ENCODE measurements around the gene PIGC.

Gene PIGC

GRCh38 chr1:172456344-172456769, 12.5 kb upstream of the PIGC start:
- DNase-seq (ENCODE audit: low read depth) = no peak
- TF ChIP-seq, protein P1, sequence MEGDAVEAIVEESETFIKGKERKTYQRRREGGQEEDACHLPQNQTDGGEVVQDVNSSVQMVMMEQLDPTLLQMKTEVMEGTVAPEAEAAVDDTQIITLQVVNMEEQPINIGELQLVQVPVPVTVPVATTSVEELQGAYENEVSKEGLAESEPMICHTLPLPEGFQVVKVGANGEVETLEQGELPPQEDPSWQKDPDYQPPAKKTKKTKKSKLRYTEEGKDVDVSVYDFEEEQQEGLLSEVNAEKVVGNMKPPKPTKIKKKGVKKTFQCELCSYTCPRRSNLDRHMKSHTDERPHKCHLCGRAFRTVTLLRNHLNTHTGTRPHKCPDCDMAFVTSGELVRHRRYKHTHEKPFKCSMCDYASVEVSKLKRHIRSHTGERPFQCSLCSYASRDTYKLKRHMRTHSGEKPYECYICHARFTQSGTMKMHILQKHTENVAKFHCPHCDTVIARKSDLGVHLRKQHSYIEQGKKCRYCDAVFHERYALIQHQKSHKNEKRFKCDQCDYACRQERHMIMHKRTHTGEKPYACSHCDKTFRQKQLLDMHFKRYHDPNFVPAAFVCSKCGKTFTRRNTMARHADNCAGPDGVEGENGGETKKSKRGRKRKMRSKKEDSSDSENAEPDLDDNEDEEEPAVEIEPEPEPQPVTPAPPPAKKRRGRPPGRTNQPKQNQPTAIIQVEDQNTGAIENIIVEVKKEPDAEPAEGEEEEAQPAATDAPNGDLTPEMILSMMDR (conservative IDR thresholded peaks at IDR 0.05; ENCODE audit: low read depth, low read length) = no peak
- no peak overlapping the region for H3K4me3 ChIP-seq (ENCODE audit: low read length)

DNA sequence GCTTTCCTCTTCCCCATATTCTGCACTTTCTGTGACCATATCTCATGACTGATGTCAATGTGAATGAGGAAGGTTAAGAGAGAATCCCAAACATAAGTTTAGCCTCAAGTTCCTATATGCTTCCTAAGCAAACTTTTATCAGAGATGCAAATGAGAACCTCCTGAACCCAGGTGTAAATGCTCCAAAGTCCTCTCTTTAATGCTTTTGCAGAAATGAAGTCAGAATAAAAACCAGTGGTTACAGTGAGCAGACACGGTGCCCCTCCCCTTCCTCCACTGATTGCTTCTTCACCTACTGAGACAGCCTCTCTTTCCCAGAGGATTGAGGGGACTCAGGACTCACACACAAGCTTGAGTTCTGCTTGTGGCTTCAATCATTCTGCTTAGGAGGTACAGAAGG, 11.6 kb upstream of the PIGC start:
- H3K4me3 ChIP-seq (ENCODE audit: low read length) = no peak overlapping the region
- TF ChIP-seq, protein P1 (conservative IDR thresholded peaks at IDR 0.05; ENCODE audit: low read depth, low read length) = no peak
- no peak for DNase-seq (ENCODE audit: low read depth)

GRCh38 chr1:172453607-172454006, 9.7 kb upstream of the PIGC start:
- TF ChIP-seq, protein P1 (conservative IDR thresholded peaks at IDR 0.05; ENCODE audit: low read depth, low read length) = no peak
- no peak for DNase-seq (ENCODE audit: low read depth)

GRCh38 chr1:172453153-172453545, 9.3 kb upstream of the PIGC start:
- DNase-seq (ENCODE audit: low read depth) = no peak
- TF ChIP-seq, protein P1 (conservative IDR thresholded peaks at IDR 0.05; ENCODE audit: low read depth, low read length) = no peak
- no peak overlapping the region for H3K4me3 ChIP-seq (ENCODE audit: low read length)

More at GRCh38 chr1:172453607-172454006, 9.7 kb upstream of the PIGC start:
- no peak overlapping the region for H3K4me3 ChIP-seq (ENCODE audit: low read length)

DNA sequence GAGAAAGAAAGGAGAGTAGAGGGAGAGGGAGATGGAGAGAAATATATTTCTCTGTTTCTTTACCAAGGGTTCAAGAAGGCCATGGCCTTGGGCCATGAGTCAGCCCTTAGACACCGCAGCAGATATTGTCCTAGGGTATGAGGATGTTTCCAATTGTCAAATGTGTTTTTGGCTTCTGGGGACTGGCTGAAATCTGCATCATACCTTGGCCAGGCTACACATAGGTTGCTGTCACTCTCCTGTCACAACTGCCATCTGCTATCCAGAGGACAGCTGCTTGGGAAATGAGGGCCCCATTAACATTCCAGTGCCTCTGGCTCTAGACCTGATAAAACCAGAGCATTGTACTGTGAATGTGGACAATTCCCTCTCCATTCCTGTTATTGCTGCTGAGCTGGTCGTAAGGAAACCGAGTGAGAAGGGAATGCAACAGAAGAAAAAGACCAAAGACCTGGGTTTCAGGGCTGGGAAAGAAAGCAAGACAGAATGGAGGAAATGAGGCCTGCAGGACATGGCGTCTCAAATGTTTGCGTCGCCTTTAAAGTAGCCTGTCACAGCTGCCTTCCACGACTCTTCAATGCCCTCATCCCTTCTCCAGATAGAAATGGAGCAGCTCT, 8.8 kb upstream of the PIGC start:
- H3K4me3 ChIP-seq (ENCODE audit: low read length) = no peak overlapping the region
- DNase-seq (ENCODE audit: low read depth) = no peak
- TF ChIP-seq, protein P1 (conservative IDR thresholded peaks at IDR 0.05; ENCODE audit: low read depth, low read length) = no peak

DNA sequence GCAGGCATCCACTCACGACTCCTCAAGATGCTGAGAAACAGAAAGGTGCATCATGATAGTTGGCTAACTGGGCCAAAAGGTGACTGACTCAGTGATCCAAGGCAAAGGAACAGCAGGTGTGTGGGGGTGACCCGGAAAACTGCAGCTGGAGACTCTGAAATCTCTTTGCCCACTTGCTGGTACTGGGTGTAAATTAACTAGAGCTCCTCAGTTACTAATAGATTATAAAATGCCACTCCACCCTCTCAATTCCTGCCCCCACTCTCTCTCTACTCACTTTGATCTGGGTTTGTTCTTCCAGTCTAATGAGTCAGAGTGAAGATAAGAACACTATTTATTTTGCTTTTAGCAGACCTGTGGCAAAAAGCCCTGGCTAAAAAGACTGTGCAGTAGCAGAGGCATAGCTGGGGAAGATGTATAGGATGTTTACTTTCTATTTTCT, 7.2 kb upstream of the PIGC start:
- no peak for DNase-seq (ENCODE audit: low read depth)
- H3K4me3 ChIP-seq (ENCODE audit: low read length) = no peak overlapping the region
- TF ChIP-seq, protein P1 (conservative IDR thresholded peaks at IDR 0.05; ENCODE audit: low read depth, low read length) = no peak

- no peak for DNase-seq (ENCODE audit: low read depth)
- TF ChIP-seq, protein P1 (conservative IDR thresholded peaks at IDR 0.05; ENCODE audit: low read depth, low read length) = no peak
- H3K4me3 ChIP-seq (ENCODE audit: low read length) = no peak overlapping the region
Measured at GRCh38 chr1:172450524-172450885, 6.6 kb upstream of the PIGC start.
